ENCODE results near the gene TSC1.

DNA sequence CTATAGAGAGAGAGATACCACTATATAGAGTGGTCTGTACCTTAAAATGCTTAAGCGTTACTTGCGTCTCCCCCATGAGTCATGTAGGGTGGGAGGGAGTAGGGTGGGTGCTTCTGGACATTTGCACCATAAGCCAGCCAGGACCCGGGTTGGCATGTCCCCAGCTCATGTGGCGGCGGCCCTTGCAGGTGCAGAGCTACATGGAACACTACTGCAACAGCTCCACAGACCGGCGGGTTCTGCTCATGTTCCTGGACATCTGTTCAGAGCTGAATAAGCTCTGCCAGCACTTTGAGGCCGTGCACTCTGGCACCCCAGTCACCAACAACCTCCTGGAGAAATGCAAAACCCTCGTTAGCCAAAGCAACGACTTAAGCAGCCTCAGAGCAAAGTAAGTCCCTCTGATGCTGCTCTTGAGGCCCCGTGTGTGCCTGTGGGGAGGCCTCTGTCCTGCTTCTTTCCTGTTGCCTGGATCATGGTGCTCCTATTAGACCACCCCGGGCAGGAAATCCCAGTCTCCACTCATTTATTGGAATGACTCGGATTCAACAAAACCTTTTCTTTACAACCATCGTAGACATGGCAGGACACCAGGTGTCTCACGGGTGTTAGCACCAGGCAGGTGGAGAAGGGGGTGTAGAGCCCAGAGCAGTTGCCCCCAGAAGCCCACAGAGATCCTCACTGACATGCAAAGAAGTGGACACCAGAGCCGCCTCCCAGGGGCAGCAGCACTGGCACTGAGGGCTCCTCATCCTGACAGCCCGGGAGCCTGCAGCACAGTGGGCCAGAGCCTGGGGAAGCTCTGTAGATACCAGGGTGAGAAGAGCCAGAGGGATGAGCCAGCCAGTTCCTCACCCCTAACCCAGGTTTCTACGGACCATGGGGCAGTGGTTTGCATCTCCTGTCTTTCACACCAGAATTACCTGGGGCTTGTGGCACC, 57.0 kb downstream of the TSC1 start:
- TF ChIP-seq POLR2AphosphoS5 (IDR thresholded peaks at IDR 0.05): no peak
- TF ChIP-seq, protein P1, sequence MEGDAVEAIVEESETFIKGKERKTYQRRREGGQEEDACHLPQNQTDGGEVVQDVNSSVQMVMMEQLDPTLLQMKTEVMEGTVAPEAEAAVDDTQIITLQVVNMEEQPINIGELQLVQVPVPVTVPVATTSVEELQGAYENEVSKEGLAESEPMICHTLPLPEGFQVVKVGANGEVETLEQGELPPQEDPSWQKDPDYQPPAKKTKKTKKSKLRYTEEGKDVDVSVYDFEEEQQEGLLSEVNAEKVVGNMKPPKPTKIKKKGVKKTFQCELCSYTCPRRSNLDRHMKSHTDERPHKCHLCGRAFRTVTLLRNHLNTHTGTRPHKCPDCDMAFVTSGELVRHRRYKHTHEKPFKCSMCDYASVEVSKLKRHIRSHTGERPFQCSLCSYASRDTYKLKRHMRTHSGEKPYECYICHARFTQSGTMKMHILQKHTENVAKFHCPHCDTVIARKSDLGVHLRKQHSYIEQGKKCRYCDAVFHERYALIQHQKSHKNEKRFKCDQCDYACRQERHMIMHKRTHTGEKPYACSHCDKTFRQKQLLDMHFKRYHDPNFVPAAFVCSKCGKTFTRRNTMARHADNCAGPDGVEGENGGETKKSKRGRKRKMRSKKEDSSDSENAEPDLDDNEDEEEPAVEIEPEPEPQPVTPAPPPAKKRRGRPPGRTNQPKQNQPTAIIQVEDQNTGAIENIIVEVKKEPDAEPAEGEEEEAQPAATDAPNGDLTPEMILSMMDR (IDR thresholded peaks at IDR 0.05): no peak

All from transverse colon (tissue), 4 donors.